Parathyroid adenoma (tissue), 2 donors: ENCODE measurements around the gene SEBOX.

Experiments
- H2AFZ ChIP-seq: fragments of 300-600 bp; sonication (generic); one replicate; pipeline ENCODE4 v1.7.0; 2017; ENCODE audit warnings: antibody characterized with exemption, mild to moderate bottlenecking
- H3K27ac ChIP-seq: fragments of 300-600 bp; sonication (generic); one replicate; pipeline ENCODE4 v1.7.0; 2017
- H3K27me3 ChIP-seq: fragments of 300-600 bp; sonication (generic); one replicate; pipeline ENCODE4 v1.7.0; 2017; ENCODE audit warnings: low read length; ENCODE audit not compliant: control insufficient read depth, insufficient read depth
- H3K36me3 ChIP-seq: fragments of 300-600 bp; sonication (generic); one replicate; pipeline ENCODE4 v1.7.0; 2017; ENCODE audit warnings: low read length; ENCODE audit not compliant: control insufficient read depth, insufficient read depth
- H3K4me1 ChIP-seq: fragments of 300-600 bp; sonication (generic); one replicate; pipeline ENCODE4 v1.7.0; 2017; ENCODE audit warnings: control low read depth
- H3K4me2 ChIP-seq: fragments of 300-600 bp; sonication (generic); one replicate; pipeline ENCODE4 v1.7.0; 2017; ENCODE audit warnings: low read length
- H3K4me3 ChIP-seq: fragments of 300-600 bp; sonication (generic); one replicate; pipeline ENCODE4 v1.7.0; 2017; ENCODE audit warnings: low read depth, low read length
- H3K79me2 ChIP-seq: fragments of 300-600 bp; sonication (generic); one replicate; pipeline ENCODE4 v1.7.0; 2017; ENCODE audit warnings: control low read depth
- H3K9ac ChIP-seq: fragments of 300-600 bp; sonication (generic); one replicate; pipeline ENCODE4 v1.7.0; 2017; ENCODE audit warnings: mild to moderate bottlenecking
- H3K9me3 ChIP-seq: fragments of 300-600 bp; sonication (generic); one replicate; pipeline ENCODE4 v1.7.0; 2017; ENCODE audit warnings: low read length; ENCODE audit not compliant: control insufficient read depth
- TF ChIP-seq, protein P1 (sequence below): fragments of 300-600 bp; sonication (generic); IDR thresholded peaks from one replicate; pipeline ENCODE4 v1.7.0; 2017; ENCODE audit warnings: antibody characterized with exemption, mild to moderate bottlenecking
- donor health status: primary hyperparathyroidism.

SEBOX gene

DNA sequence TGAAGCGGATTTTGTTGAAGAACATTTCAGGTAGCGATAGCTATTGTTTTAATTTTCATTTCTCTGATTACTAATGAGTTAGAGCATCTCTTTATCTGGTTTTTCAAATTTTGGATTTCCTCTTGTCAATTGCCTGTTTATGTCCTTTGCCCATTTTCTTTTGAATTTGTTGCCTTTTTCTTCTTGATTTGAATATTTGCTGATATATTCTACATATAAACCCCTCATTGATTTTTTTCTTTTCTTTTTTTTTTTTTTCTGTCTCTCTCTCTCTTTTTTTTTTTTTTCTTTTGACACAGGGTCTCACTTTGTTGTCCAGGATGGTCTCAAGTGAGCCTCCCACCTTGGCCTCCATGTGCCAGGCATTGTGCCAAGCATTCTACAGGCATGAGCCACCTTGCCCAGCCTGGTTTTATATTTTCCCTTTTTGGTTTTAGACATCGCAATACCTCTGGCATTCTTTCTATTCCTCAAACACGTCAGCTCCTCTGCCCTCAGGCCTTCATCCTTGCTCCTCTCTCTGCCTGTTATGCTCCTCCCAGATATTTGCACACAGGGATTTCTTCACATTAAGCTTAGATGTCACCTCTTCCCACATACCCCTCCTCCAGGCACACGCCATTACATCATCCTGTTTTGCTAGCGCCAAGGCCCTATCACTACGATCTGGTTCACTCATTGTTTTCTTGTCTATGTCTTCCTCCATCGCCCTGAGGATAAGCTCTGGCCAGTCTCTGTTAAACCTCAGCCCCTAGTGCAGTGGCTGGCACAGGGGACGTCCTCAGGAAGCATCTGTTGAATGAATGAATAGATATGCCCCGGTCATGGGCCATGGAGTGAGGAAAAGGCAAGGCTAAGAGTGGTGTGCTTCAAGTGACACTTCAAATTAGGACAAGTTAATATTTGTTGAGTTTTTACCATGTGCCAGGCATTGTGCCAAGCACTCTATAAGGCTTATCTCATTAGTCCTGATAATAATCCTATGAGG lies 15.1 kb upstream of the SEBOX start:
- Histone ChIP-seq H3K36me3 (no peaks in the 10 kb centered on the region), H3K27me3 (no peaks in the 10 kb centered on the region), H3K79me2 (peaks cover 22% of the 10 kb centered on the region), H3K4me1 (peaks cover 16% of the 10 kb centered on the region), H3K4me2 (no peak overlapping the region), H3K4me3 (no peak overlapping the region), H3K27ac (peak overlapping the region; percentile 21), H3K9me3 (no peaks in the 10 kb centered on the region), H2AFZ (peak overlapping the region; percentile 11), H3K9ac (no peak overlapping the region)
- TF ChIP-seq, protein P1, sequence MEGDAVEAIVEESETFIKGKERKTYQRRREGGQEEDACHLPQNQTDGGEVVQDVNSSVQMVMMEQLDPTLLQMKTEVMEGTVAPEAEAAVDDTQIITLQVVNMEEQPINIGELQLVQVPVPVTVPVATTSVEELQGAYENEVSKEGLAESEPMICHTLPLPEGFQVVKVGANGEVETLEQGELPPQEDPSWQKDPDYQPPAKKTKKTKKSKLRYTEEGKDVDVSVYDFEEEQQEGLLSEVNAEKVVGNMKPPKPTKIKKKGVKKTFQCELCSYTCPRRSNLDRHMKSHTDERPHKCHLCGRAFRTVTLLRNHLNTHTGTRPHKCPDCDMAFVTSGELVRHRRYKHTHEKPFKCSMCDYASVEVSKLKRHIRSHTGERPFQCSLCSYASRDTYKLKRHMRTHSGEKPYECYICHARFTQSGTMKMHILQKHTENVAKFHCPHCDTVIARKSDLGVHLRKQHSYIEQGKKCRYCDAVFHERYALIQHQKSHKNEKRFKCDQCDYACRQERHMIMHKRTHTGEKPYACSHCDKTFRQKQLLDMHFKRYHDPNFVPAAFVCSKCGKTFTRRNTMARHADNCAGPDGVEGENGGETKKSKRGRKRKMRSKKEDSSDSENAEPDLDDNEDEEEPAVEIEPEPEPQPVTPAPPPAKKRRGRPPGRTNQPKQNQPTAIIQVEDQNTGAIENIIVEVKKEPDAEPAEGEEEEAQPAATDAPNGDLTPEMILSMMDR: no peak

DNA sequence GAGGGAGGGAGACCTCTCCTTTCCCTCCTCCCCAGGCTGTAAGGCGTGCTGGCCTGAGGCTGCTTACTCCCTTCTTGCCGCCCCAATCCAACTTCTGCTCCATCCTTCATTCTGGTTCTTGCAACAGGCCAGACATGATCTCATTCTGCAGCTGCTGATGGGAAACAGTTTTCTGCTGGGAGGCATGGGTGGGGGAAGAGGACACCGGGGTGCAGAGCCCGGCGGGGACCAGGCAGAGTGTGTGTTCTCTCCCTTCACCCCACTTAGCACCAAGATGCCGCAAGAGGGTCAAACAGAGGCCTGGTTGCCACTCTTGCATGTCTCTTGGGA lies 7.9 kb upstream of the SEBOX start:
- H3K36me3 ChIP-seq: no peaks in the 10 kb centered on the region
- TF ChIP-seq, protein P1: no peak
- H3K4me3 ChIP-seq: no peak overlapping the region
- no peak overlapping the region for H3K27ac ChIP-seq
- peaks cover 13% of the 10 kb centered on the region for H3K79me2 ChIP-seq
- H3K9me3 ChIP-seq: no peaks in the 10 kb centered on the region
- H3K27me3 ChIP-seq: no peaks in the 10 kb centered on the region
- H3K4me2 ChIP-seq: no peak overlapping the region
- no peak overlapping the region for H2AFZ ChIP-seq
- no peak overlapping the region for H3K9ac ChIP-seq
- H3K4me1 ChIP-seq: peaks cover 9% of the 10 kb centered on the region

- Histone ChIP-seq H3K4me1 (peaks cover 9% of the 10 kb centered on the region), H3K36me3 (no peaks in the 10 kb centered on the region), H3K4me2 (peak overlapping the region; percentile 69), H3K9ac (peak overlapping the region; percentile 44), H3K79me2 (peaks cover 12% of the 10 kb centered on the region), H3K27ac (peak overlapping the region; percentile 60), H3K4me3 (peak overlapping the region; percentile 22), H2AFZ (peak overlapping the region; percentile 79), H3K9me3 (no peaks in the 10 kb centered on the region), H3K27me3 (no peaks in the 10 kb centered on the region)
- TF ChIP-seq, protein P1: no peak
Observed at GRCh38 chr17:28372203-28372944, 7.4 kb upstream of the SEBOX start.

DNA sequence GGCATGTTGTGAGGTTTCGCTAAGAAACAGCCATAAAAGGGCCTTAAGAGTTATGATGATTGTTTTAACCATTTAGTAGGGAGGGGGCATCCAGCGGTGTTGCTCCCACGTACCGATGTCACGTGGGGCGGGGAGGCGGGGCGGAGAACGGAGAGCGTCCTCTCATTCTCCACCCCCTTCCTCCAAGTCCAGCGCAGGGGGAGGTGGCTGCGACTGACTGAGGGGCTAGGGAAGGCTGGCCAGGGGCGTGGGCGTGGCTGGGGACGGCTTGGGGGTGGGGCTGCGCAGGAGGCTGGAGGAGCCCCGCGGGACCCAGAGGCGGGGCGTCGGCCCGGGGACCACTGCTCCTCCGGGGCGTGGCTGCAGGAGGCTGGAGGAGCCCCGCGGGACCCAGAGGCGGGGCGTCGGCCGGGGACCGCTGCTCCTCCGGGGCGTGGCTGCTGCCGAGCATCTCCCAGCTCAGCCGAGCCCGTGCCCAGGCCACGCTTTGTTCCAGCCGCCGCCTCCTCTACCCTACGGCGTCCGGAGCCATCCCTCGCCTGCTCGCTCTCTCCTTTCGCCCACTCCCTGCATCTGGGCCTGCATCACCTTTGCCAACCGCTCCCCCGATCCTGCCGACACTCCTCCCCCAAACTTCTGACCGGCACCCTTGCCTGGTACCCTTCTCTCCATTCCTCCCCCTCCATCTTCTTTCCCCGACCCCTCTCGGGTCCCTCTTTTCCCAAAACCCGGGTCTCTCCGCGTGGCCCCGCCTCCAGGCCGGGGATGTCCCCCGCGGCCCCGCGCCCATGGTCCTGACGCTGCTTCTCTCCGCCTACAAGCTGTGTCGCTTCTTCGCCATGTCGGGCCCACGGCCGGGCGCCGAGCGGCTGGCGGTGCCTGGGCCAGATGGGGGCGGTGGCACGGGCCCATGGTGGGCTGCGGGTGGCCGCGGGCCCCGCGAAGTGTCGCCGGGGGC lies 6.5 kb upstream of the SEBOX start, which contains the start of gene SARM1:
TSS of gene SARM1 (plus strand) at position 450 of the 958 bp plus-strand sequence. CDS start at position 789, 339 bp downstream.
- TF ChIP-seq, protein P1: no peak
- Histone ChIP-seq H3K27me3 (no peaks in the 10 kb centered on the region), H3K4me2 (peak within 1 kb of the TSS; percentile 69), H3K9me3 (no peaks in the 10 kb centered on the region), H3K27ac (peak within 1 kb of the TSS; percentile 66), H3K9ac (peak within 1 kb of the TSS; percentile 44), H3K79me2 (peaks cover 10% of the 10 kb centered on the region), H3K4me3 (peak within 1 kb of the TSS; percentile 37), H3K36me3 (no peaks in the 10 kb centered on the region), H2AFZ (peak within 1 kb of the TSS; percentile 79), H3K4me1 (peaks cover 9% of the 10 kb centered on the region)
